DMS153 (cell line): ENCODE results near the gene FPGS.
A peak's percentile ranks its signal among the peaks of the same experiment; 100 is the strongest.
"Not testable (repeated sequence)": the region's sequence is repeated elsewhere in the genome, so short reads cannot be mapped to it uniquely, and the experiment has no call there.

Experiments
- DNase-seq: peaks from one replicate; lab custom pipeline; 2025; lab: John Stamatoyannopoulos, UW

Gene FPGS

GRCh38 chr9:127838375-127839078 is 35.8 kb downstream of the FPGS start:
- DNase-seq: no peak

- no peak for DNase-seq
Observed at GRCh38 chr9:127841087-127841835, 38.6 kb downstream of the FPGS start.

GRCh38 chr9:127844821-127845359 is 42.2 kb downstream of the FPGS start:
- no peak for DNase-seq

GRCh38 chr9:127845619-127846018 is 42.9 kb downstream of the FPGS start:
- not testable (repeated sequence) for DNase-seq

- no peak for DNase-seq
Observed at GRCh38 chr9:127846443-127847177, 43.9 kb downstream of the FPGS start.

- no peak for DNase-seq
Observed at GRCh38 chr9:127847178-127847510, 44.5 kb downstream of the FPGS start.

- no peak for DNase-seq
Observed at GRCh38 chr9:127847833-127848755, 45.4 kb downstream of the FPGS start.

- DNase-seq: no peak
Observed at GRCh38 chr9:127848756-127849504, 46.2 kb downstream of the FPGS start.

- DNase-seq: no peak
Observed at GRCh38 chr9:127850286-127850830, 47.7 kb downstream of the FPGS start.

- no peak for DNase-seq
Observed at GRCh38 chr9:127852829-127853228, 50.1 kb downstream of the FPGS start.

- no peak for DNase-seq
Observed at GRCh38 chr9:127853312-127854183, 50.9 kb downstream of the FPGS start.

- peak; percentile 26 for DNase-seq
Observed at GRCh38 chr9:127854184-127854806, 51.6 kb downstream of the FPGS start, which contains the start of gene ENG. Gene ENG, minus strand, starts transcription at chr9:127854658. Its CDS starts 303 bp downstream, at chr9:127854355.

GRCh38 chr9:127854960-127855359 is 52.3 kb downstream of the FPGS start:
- DNase-seq: no peak

- no peak for DNase-seq
Observed at GRCh38 chr9:127855522-127855921, 52.8 kb downstream of the FPGS start.

- DNase-seq: no peak
Observed at GRCh38 chr9:127856094-127856728, 53.5 kb downstream of the FPGS start.

GRCh38 chr9:127856729-127857116 is 54.0 kb downstream of the FPGS start:
- DNase-seq: no peak

GRCh38 chr9:127857278-127857677 is 54.6 kb downstream of the FPGS start:
- no peak for DNase-seq

- DNase-seq: peak; percentile 60
Observed at GRCh38 chr9:127858041-127858512, 55.4 kb downstream of the FPGS start.
